CD4-positive, alpha-beta T cell treated with Interleukin-6 at 100 ng/mL for 8 hours (primary cell): ENCODE measurements around the gene PRKACA.

Experiments
- DNase-seq: peaks from one replicate; pipeline ENCODE4 v3.0.0-alpha.2; 2020; ENCODE audit warnings: mixed read lengths, low spot score

The PRKACA gene

DNA sequence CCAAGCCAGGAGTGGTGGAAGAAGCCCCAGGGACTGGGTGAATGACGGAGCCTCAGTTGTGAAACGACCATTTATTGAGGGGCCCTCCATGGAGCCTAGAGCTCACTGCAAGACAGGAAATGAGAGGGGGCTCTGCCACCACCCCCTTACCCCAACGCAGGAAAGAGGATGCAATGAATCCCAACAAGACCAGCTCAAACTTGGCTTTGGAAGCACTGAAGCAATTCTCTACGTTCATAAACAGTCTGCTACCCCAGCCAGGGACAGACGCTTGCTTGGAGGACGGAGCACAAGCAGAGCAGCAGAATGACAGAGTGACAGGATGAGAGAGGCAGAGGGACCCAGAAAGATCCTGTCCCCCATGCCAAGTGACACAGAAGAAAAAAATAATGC lies 1.0 kb downstream of the PRKACA start:
- DNase-seq, result no peak

DNA sequence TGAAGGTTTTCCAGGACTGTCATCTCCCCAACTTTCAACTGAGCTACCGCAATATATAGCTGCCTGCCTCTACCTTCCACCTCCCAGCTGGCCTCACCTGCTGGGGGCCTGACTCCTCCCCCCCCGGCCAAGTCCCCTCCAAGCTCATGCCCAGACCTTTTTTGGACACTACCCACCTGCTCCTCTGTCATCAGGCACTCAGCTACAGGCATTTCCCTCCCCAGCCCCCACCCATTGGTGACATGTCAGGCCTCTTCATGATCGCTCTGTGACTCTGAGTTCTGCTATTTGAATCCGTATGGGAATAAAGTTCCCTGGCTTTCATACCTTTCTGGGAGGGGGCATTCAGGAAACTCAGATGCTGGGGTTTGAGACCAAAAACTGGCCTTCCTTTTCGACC lies 1.8 kb downstream of the PRKACA start:
- no peak for DNase-seq

DNA sequence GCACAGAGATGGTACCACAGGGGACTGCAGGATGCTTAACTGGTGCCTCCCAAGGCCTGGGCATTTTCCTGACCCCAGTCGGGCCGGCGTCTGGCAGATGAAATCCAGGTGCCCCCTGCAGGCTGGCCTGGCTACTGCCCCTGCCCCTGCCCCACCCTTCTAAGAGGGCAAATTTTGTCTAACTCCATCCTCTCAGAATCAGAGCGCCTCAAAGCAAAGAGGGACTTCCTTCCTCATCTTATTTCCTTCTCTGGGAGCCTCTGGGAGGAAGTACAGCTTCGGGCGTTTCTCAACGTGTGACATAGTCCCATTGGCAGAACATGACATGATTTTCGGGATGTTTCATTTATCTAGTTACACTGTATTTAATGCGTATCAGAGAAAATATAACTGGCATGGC lies 2.7 kb downstream of the PRKACA start:
- peak; percentile 38 for DNase-seq

DNA sequence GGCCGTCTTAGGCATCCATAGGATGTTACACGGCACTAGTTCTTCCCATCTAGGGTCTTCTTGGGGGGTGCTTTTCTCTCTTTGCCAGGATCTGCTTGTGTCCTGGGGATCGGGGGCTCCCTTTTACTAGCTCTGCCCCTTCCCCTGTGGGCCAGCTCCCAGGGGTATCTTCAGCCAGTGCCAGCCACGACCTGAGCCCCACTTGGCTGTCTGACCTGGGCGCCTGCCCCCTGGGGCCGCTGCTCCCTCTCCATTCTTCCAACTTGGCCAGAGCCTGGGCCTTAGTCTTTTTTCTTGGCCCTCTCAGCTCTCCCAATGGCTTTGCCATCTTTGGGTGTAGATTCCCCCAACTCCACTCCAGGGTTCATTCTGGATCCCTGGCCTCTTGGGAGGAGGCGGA lies 3.1 kb downstream of the PRKACA start:
- no peak for DNase-seq

DNA sequence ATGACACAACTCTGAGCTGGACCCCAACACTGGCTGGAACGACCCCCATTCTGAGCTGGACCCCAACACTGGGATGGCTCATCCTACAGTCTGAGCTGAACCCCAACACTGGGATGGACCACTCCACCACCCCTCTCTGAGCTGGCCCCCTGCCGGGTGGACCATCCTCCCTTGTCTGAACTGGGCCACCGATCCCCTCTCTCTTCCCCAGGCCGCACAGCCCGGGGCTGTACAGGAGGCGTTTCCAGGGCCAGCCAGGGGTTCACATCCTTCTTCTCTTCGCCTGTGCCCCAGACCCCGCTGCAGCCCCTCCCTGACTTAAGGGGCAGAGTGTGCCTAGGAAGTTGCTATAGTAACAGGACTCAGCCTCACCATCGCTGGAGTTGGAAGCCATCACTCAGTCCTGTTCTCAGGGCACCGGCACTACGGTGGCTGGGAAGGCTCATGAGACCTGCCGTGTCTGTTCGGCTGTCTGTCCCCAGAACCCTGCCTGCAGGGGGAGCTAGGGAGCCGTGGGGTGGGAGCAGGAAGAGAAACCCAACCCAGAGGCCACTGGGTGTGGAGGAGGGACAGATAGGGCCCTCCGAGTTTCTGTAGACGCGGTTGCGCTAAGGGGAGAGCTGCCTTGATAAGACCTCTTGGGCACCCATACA lies 3.7 kb downstream of the PRKACA start:
- no peak for DNase-seq

DNA sequence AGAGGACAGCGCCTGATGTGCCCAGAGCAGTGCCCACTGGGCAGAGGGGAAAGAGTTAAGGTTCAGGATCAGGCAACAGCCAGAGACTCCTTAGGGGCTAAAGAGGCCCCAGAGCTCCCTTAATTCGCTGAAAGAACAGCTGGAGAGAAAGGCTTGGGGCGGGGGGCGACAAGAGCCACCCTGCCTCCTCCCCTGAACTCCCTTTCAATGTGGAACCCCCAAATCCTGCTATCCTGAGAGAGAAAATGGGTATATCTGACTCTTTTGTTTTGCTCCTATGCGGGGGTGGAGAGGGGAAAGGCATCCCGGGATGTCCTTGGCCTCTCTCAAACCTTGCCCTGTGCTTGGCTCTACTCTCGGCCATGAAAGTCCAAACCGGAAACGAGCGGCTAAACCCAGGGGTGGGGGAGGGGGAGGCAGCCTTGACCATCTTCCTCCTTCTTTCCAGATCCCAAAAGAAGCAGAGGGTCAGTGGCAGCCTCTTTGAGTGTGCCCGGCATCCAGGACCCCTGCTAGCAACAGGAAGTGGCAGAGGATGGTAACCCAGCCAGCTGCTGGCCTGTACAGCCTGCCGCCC lies 4.7 kb downstream of the PRKACA start:
- no peak for DNase-seq

DNA sequence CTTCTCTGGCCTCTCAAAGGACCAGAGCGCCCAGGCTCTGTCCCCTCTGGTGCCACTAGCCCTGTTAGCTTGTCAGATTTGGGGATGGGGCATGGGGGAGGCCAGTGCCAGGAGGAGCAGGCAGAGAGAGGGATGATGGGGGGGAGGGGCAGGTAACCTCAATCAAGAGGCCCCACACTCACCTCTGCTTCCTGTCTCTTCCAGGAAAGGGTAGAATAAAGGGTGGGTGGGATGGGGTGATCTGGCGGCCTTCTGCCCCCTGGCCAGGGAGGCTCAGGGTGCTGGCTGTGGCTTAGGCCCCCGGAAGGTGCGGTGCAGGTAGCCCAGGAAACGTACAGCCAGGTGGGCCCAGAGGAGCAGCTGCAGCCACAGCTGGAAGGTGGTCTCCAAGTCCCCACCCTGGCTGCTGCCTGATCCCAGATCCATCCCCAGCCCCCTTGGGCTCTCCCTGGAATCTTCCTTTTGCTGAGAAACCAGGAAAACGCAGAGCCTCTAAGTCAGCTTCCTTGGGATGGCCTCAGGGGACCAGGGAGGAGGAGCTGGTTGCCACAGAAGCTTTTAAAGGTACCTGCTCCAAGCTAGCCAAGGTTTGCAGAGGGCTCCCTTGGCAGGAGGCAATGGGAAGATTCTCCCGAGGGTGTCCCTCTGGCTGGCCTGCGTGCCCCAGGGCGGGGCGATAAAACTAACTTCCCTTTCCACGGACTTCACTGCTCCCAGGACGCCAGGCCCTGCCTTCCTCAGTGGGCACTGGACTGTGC lies 5.3 kb downstream of the PRKACA start:
- no peak for DNase-seq

DNA sequence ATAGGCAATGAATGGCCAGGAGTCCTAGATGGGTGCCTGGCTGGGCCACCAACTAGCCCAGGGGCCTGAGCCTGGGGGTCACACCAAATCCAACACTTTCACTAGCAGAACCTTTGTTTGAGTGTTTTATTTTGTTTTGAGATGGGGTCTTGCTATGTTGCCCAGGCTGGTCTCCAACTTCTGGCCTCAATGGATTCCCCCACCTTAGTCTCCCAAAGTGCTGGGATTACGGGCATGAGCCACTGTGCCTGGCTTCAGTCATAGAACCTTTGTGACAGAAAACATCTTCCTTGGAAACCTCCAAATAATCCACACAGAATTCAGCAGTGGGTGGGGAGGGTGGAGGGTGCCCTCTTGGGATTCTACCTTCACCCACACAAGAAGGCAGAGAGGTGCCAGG lies 6.1 kb downstream of the PRKACA start:
- no peak for DNase-seq

DNA sequence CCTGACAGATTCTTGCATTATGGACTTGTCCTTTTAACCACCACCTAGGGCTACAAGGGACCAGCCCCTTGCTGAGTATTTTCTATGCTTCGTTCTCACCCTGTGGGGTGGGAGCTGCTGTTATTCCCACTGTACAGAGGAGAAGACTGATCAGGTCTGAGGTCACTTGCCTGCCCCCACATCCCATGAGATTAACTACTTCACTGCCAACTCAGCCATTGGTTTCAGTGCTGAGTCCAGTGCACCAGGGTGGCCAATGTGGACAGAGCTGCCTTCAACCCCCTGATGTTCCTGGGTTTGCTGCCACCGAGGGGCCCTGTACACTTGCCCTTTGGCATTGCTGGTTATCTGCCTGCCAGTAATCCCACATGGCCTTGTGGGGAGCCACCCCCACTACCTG lies 6.9 kb downstream of the PRKACA start:
- no peak for DNase-seq

DNA sequence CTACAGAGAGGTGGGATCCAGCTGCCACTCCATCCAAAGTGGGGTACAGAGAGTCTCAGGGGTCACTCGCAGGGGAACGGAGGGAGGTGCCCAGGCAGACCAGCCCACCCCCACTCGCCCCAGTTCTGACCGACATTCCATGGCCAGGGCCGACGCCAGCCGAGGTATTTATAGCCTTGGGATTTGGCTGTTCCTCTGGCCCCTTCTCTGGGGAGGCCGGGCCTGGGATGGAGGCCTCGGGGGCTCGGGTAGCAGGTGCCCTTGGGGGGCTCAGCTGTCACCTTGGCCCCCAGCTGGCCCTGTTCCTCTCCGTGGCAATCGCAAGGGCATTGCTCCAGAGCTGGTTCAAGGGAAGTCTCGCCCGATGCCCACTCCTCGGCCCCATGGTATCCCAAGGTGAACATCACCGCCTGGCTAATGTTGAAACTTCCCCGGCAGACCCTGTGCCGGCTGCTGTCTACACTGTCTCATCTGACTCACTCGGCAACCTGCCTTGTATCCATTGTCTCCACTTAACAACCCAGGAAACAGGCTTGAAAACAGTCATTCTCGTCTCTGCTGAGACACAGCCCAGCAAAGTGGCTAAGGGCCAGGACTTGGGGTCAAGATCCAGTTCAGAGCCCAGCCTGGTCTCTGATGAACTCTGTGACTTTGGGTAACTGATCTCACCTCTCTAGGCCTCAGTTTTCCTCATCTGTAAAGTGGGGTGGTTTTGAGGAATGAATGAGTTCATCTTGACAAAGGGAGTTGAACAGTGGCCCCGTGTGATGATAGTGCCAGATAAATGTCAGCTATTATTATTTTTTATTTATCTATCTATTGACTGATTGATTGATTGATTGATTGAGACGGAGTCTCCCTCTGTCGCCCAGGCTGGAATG lies 9.7 kb downstream of the PRKACA start:
- DNase-seq, result no peak

DNA sequence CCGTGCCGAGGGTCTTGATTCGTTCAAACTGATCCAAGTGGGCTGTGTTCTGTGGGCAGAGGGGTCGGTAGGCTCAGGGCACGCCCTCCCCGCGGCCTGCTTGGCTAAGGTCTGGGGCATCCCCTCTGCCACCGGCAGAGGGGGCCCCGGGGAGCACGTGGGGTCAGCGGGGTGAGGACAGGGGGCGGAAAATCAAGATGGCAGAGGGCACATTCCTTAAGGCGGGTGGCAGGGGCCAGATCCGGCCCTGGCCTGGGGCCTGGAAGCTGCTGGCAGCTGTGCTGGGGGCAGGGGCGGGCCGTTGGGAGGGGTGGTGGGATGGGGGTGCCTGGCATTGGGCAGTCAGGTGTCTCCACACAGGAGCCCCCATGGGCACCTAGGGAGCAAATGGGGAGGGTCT lies 10.7 kb downstream of the PRKACA start:
- DNase-seq, result no peak

DNA sequence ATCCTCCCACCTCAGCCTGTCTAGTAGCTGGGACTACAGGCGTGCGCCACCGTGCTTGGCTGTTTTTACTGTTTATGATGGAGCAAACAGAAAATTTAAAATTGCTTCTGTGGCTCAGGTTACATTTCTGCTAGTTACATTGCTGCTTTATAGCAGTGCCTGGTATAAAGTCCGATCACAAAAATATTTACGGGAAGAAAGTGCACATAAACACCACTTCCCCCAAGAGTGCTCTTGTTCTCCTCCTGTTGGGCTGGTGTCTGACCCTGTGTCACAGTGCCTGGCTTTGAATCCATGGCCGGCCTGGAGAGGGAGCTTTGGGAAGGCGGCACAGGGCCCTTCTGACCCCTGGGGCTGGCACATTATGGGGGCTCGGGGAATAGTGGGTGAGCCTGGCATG lies 11.9 kb downstream of the PRKACA start:
- no peak for DNase-seq

DNA sequence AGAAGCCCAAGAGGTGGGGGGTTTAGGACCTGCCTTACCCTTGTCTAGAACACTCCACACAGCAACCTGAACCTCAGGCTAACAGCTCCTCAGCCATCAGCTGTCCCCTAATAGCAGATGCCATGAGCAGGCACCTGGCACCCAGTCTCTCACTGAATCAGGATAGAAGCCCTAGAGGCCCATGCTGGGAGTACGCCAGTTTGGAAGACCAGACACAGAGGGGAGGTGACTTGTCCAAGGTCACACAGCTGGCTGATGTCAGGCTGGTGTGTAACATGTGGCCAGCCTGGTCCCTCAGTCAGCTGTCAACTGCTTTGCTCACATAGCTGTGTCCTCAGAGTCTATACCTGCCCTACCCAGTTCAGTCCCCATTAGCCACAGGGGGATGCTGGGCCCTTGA lies 14.3 kb downstream of the PRKACA start:
- no peak for DNase-seq

DNA sequence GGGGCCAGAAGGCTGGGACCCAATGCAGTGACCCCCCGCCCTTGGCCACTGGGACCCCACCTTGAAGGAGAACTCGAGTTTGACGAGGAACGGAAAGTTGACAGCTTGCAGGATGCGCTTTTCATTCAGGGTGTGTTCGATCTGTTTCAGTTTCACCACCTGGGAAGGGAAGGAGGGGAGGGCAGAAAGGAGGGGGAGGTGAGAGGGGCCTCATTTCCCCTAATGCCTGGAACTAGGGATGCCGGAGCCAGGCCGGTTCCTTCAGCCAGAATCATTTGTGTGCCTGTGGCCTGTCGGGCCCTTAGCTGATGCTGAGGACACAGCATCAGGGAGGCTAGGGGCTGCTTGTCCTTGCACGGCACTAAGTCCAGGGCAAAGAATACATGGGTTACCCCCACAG lies 14.8 kb downstream of the PRKACA start:
- no peak for DNase-seq

DNA sequence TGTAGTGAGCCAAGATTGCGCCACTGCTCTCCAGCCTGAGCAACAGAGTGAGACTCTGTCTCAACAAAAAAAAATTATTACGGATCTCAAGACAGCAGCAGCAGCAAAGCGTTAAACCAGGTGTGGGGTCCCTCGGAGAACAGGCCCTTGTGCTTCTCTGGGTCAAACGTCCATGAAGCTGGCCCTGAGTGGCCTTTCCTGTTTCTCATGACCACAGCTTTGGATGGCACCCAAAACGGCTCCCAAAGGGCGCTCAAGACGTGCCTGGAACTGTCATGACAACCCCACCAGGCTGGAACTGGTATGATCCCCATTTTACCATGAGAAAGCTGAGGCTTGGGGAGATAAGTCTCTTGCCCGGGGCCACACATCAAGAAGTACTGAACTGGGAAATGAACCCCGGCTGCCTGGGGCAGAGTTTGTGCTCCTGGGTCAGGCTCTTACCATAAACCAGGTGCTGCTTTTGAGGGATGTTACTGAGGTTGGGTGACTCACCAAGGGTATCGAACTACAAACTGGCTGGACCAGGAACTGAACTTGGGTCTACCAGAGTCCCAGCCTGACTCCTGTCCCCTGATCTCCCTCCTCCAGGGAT lies 15.4 kb downstream of the PRKACA start:
- DNase-seq, result no peak

DNA sequence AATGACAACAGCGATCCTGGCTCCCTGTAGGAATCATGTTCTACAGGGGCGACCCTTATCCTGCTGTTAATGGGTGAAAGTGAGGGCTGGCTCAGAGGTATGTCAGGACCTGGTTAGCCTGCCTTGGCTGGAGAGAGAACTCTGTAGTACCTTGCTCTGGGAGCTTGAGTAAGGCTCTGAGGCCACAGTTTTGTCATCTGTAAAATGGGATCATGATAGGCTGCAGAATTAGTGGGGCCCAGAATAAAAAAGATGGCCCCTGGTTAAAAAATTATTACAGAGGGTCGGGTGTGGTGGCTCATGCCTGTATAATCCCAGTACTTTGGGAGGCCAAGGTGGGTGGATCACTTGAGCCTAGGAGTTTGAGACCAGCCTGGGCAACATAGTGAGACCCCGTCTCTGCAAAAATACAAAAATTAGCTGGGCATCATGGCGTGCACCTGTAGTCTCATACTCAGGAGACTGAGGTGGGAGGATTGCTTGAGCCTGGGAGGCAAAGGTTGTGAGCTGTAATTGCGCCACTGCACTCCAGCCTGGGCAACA lies 16.5 kb downstream of the PRKACA start:
- DNase-seq, result no peak

DNA sequence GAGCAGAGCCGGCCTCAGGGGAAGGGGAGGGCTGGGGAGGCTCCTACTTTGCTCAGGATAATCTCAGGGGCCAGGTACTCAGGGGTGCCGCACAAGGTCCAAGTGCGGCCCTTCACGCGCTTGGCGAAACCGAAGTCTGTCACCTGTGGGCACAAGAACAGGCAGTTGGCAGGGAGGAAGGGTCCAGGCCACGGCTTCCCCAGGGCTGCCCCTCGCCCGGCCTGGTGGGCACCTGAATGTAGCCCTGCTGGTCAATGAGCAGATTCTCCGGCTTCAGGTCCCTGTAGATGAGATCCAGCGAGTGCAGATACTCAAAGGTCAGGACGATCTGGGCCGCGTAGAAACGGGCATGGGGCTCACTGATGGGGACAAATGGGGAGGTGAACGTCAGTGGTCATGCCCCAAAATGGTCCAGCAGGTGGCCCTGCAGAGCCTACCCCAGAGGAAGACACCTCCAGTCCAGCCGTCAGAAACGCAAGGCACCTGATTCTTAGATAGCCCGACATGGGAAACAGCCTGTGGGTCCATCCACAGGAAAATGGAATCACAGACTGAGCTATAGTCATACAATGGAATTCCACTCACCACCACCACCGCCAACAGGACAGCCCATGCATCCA lies 19.9 kb downstream of the PRKACA start:
- no peak for DNase-seq

DNA sequence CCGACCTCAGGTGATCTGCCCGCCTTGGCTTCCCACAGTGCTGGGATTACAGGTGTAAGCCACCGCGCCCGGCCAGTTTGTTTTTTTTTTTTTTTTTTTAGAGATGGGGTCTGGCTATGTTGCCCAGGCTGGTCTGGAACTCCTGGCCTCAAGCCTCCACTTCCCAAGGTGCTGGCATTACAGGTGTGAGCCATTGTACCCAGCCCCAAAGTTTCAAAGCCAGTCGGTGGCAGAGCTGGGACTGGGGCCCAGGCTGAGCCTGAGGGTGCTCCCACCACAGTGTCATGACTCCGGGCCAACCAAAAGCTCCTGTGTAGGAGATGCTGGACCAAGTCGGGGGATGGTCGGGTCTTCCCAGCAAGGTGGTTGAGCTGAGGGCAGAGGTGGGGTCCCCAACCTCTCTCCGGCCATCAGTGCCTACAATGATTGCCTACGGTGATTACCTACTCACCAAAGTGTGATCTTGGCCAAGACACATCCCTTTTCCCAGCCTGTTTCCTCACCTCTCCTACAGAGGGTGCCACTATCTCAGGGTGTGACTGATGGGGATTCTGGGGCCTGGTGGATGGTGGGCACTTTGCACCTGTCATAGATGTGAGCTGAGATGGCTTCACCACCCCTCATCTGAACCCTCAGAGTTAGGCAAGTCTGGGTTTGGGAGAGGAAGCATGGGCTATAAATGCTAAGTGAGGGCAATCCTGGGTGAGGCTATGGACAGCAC lies 21.1 kb downstream of the PRKACA start:
- DNase-seq, result no peak

DNA sequence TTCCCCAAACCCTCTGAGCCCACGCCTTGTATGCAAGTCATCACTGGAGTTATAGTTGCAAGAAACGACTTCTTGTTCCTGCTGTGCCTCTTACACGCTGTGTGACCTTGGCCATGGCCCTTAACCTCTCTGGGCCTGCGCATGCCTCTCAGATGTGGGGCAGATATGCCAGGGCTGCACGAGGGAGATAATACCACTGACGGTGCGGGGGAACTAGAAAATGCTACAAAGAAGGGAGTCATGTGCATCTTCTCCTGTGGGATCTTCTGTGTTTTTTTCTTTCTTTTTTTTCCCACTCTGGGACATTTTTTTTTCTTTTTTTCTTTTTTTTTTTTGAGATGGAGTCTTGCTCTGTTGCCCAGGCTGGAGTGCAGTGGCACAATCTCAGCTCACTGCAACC lies 22.7 kb downstream of the PRKACA start:
- DNase-seq, result no peak

DNA sequence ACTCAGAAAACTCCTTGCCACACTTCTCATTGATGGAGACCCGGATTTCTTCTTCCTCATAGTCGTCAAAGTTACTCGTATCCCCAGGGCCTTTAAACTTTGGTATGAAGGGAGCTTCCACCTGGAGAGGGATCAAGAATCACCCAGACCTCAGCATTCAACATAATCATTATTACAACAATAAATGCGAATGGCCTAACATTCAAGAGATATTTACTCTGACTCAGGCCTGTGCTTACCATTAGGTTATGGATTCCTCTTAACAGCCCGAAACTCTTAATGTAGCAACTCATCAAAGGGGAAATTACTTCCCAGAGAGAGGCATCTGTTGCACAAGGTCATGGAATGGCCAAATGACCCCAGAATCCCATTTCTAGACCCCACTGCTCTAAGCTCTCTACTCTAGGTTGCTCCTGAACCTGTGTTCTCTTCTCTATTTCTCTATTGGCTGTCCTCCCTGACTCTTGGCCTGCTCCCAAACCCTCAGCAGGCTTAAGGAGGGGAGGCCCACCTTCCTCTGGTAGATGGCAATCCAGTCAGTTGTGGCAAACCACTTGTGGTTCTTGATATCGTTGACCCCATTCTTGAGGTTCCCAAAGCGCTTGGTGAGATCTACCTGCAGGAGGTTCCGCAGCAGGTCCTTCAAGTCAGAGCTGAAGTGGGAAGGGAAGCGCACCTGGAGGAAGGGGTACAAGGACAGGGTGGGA lies 24.3 kb downstream of the PRKACA start:
- DNase-seq, result no peak
